GM12872 (cell line): ENCODE measurements around the gene SYNE1.
A peak's percentile ranks its signal among the peaks of the same experiment; 100 is the strongest.

ENCODE experiments used
- TF ChIP-seq, protein P1 (sequence below): IDR thresholded peaks from 3 replicates; pipeline ENCODE4 v1.5.1; 2011; ENCODE audit warnings: low read depth, mild to moderate bottlenecking, low read length, moderate library complexity; ENCODE audit not compliant: insufficient read depth

Gene SYNE1

GRCh38 chr6:152129691-152130151 is 507.4 kb downstream of the SYNE1 start:
- TF ChIP-seq, protein P1, sequence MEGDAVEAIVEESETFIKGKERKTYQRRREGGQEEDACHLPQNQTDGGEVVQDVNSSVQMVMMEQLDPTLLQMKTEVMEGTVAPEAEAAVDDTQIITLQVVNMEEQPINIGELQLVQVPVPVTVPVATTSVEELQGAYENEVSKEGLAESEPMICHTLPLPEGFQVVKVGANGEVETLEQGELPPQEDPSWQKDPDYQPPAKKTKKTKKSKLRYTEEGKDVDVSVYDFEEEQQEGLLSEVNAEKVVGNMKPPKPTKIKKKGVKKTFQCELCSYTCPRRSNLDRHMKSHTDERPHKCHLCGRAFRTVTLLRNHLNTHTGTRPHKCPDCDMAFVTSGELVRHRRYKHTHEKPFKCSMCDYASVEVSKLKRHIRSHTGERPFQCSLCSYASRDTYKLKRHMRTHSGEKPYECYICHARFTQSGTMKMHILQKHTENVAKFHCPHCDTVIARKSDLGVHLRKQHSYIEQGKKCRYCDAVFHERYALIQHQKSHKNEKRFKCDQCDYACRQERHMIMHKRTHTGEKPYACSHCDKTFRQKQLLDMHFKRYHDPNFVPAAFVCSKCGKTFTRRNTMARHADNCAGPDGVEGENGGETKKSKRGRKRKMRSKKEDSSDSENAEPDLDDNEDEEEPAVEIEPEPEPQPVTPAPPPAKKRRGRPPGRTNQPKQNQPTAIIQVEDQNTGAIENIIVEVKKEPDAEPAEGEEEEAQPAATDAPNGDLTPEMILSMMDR = no peak

GRCh38 chr6:152127432-152128165 is 509.6 kb downstream of the SYNE1 start:
- TF ChIP-seq, protein P1 = no peak

- TF ChIP-seq, protein P1 = peak; percentile 61
Observed at GRCh38 chr6:152124429-152125074, 512.6 kb downstream of the SYNE1 start.

DNA sequence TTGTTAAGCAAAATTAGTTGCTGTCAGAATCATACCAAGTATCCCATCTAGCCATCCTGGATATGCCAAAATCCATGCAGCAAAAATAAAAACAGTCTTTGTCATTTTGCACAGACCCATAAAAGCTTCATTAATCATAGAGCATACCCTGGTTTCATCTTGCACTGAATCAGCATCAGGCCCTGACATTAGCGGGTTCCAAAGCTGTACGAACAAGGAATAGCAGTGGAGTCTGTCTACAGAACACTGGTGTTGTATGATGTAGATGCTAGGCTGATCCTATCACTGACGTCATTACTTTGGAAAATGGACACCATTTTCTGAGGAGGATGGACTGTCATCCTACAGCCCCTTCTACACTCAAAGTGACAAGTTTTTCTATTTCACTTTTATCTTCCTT is 514.1 kb downstream of the SYNE1 start:
- TF ChIP-seq, protein P1 = no peak

GRCh38 chr6:152122434-152122833 is 514.7 kb downstream of the SYNE1 start:
- TF ChIP-seq, protein P1 = no peak

DNA sequence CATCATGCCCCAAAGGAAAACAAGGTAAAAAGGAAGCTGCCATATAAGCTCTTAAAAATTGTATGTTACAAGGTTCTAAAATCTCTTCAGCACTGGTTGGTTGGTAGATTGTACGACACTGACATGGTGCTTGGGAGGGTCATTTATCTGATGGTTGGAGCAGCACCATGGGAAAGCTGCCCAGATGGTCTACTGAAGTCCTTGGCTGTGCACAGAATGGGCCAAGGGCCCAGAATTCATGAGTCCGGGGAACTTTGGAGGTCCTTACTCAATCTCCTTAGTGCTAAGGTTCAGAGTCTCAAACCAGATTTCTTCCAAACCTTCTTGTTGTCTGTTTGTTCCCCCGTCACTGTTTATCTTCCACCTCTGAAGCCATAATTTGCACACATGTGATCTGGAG is 515.3 kb downstream of the SYNE1 start:
- TF ChIP-seq, protein P1 = no peak

DNA sequence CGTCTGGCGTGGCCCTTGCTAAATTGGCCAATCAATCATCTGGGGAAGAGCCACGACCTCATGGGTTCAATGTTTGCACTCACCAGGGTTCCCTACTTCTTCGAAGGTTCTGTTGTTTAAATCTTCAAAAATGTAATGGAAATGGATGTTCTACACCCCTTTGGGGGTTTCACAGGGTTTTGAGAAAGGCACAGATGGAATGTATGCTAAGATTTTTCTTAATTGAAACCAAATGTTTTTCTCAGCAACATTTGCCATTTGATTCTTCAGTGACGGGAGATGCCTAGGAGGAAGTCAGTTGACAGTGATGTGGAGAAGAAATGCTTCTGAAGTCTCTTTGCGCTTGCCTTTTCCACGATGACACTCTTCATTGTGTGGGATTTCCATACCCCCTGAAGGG is 517.3 kb downstream of the SYNE1 start:
- TF ChIP-seq, protein P1 = no peak
